Left renal cortex interstitium (tissue), 4 donors: ENCODE data around the gene MAPKAPK2. TPM values are rescaled to one million over a fixed set of nuclear protein-coding genes. Genes with fewer than 3 reads are reported as not detected.

Experiments used
- DNase-seq, 4 donors: peaks; one replicate each; pipeline ENCODE4 v3.0.0-alpha.2; 2013; ENCODE audit warnings: low read depth in 4 of 4, low spot score in 2 of 4, missing footprints in 1 of 4
- polyA plus RNA-seq, 4 donors: library from polyadenylated mRNA; unstranded; fragments of 120-200 nt; gene quantifications; one replicate each; pipeline ENCODE4 v1.2.1, GENCODE V29; 2013; ENCODE audit not compliant: insufficient read length in 4 of 4

The MAPKAPK2 gene
- polyA plus RNA-seq, 4 donors: 72.2 to 80.4 (median 76.6) TPM

DNA sequence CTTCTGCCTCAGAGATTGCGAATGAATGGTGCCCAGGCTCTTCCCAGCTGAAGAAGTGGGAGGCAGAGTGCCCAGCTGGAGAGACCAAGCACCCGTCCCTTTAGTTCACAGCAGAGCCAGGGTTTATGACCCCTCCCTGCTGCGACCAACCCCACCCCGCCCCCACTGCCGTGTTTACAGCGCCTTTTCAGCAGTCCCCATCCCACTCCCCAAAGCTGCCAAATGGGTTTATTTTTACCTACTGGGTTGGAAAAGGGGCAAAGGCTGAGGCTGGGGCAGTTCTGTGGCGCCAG, 25.8 kb upstream of the MAPKAPK2 start:
- DNase-seq: no peak

DNA sequence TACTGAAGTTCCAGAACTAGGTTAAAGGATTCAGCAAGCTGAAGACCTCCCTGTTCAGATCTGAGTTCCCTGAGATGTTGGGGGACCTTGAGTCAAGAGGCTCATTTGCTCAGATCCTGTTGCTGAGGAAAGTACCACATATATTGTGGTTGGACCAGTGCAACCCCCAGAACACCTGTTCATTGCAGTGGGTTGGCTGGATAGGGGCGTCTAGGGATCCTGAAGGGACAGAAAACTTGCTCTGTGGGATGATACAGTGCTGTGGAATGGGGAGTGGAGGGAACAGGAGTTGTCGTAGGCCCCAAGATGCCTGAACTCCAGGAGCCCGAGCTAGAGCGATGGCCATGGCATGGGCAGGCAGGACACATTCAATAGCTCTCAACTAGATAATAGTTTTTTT, 24.6 kb upstream of the MAPKAPK2 start:
- no peak for DNase-seq

DNA sequence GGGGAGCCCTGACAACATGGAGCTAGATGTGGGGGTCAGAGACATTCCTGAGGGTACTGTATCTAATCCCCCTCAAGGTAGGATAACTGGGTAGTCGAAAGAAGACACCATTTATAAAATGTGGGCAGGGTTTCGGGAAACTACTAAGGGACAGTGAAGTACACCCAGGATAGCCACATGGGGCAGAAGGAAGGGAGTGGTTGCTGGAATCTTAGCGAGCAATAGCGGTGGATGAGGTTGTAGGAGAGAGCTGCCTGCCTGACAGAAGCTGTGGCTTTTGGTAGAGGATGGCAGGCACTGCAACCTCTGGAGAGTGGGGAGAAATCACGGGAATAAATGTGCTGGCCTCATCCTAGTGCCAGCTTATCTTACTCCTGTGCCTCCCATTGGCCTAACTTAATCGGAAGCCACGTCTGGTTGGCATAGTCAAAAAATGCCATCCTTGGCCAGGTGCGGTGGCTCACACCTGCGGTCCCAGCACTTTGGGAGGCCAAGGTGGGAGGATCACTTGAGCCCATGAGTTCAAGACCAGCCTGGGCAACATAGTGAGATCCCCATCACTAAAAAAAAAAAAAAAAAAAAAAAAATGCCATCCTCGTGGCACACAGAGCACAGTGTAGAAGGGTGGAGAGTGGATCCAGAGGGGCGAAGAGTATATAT, 23.4 kb upstream of the MAPKAPK2 start:
- DNase-seq: no peak

DNA sequence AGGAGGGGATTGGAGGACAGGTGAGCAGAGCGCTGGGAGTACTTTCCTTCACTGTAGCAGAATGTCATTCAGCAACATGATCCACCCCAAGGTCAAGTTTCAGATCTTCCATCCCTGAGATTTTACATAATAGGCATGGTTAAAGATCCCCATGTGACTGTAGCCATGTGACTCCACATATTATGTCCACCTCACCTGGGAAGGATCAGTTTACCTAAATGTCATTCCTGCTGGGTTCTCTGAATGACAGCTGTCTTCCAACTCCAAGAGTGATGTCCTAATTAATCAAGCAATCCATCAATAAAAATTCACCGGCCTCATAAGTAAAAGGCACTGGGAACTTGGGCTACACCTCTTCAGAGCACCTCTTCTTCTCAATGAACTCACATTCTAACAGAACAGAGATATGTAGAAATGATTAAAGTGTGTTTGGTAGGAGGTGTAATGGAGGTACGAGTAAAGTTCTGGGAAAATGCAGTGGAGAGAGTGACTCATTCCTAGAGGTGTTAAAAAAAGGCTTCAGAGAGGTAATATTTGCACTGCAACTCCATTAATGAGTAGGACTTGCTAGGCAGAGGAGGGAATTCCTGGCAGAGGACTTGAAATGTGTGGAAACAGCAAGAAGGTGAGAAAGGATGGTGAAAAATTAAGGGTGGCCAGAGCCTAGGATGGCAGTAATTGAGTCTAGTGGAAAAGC, 22.2 kb upstream of the MAPKAPK2 start:
- DNase-seq: no peak

DNA sequence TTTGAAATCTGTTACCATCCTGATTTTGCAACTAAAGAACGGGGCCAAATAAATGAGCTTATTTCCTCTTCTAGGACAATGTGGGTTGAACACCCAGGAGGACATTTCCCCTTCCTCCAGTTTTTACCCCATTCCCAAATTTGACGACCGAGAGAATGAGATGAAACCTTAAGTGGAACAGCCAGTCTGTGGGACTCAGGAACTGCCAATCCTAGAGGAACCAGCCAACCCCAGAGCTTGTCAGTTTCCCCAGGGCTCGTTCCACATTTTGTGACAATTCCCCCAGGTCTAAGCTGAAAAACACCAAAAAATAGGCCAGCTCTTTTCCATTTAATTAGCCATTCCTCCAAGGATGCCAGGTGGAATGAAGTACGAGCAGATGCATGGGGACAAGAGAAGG, 21.3 kb upstream of the MAPKAPK2 start:
- no peak for DNase-seq

DNA sequence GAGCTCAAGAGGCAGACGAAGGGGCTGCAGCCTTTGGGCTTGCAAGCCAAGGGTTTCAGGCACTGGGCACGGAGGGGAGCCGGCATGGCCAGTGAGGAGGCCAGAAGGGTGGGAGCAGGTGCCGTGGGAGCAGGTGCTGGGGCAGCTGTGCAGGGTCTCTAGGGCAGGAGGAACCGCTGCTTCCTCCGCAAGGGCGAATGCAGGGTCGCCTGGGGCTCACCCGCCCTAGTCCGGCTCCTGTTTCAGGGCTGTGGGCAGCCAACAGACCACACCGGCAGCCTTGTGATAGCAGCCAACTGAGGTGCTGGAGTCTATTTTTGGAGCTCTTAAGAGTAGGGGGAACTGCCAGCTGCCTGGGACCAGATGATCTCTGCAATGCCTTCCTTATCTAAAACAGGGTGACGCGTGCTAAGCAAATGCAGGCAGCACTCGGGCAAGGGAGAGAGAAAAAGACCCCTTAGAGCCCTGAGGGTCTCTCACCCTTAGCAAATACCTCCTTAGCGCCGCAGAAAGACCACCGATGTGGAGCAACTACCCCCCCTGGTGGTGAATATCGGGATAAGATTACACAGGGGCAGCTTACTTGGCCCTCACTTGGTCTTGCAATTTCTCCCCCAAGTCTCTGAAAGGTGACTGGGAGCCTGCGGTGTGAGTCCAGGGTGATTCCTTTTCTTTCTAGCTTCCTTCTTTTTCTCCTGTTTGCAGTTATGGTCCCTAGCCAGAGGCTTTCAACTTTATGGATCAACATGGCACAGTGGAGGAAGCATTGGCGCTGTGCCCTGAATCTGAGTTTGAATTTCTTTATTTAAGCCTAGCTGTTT, 20.7 kb upstream of the MAPKAPK2 start:
- DNase-seq: no peak

DNA sequence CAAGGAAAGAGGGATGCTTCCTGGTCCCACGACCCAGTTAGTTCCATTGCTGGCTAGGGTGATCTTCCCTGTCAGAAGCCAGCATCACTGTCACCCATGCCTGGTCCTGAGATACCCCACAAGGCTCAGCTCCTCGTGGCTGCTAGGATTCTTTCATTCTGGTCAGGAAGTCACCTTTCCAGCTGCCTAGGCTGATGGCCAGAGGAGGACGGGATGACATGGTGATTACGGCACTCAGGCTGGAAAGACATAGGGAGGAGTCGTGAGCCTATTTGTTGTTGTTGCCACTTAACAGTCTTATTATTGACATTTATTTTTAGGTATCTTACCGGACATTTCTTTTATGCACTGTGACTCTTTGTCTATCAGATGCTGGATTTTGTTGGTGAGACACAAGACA, 20.0 kb upstream of the MAPKAPK2 start:
- no peak for DNase-seq

DNA sequence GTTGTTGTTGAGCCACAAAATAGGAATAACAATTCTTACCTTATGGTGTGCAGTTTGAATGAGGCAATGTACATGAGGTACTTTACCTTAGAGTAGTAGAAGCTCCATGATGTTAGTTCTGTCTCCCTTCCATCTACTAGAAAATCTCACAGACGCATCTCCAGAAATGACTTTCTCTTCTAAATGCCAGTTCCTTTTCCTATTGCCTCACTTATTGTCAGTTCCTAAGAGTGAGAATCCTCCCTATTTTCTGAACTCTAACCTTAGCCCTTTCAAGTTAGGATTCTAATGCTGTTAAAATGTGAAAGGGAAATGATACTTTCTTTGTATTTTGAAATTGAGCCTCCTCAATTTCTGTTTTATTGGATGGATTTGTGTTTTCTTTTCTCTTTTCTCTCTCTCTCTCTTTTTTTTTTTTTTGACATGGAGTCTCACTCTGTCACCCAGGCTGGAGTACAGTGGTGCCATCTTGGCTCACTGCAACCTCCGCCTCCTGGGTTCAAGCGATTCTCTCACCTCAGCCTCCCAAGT, 18.6 kb upstream of the MAPKAPK2 start:
- DNase-seq: no peak

DNA sequence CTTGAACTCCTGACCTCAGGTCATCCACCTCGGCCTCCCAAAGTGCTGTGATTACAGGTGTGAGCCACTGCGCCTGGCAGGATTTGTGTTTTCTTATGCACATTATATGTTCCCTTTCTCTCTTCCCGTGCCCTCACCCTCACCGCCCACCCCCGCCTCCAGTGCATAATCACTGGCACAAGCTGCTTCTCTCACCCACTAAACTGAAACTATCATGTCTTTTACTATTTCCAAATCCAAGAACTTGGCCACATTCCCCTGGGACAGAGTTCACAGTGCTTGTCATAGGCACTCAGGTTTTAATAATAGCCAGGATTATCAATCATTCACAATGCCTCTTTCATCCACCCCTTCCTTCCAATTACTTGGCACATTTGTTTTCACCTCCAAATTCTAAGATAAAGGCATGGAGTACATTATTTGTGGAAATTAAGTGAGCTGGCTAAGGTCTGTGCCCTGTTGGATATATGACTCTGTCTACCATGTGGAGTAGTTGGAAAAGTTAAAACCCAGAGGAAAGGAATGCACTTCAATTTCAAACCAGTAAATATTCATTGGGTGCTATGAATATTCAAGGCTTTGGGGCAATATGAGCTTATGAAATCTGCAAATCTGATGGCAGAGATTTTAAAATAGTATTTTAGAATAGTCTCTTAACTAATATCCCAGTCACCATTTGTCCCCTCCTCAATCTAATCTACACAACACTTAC, 17.6 kb upstream of the MAPKAPK2 start:
- DNase-seq: no peak

DNA sequence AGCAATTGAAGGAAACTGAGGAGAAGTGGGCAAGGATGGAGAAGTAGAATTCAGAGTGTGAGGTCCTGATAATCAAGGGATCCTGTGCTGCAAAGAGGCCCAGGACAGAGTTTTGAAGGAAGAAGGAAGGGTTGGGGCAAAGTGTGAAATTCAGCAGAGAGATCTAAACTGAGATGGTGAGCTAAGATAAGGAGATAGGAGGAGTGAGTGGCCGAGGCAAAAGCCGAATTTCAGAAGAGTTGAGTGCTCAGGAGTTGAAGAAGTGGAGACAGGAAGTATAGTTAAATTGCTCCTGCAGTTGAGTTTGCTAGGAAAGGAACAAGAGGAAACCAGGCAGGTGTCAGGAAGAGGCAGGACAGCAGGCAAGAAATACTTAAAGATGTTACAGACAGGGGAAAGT, 16.4 kb upstream of the MAPKAPK2 start:
- no peak for DNase-seq

DNA sequence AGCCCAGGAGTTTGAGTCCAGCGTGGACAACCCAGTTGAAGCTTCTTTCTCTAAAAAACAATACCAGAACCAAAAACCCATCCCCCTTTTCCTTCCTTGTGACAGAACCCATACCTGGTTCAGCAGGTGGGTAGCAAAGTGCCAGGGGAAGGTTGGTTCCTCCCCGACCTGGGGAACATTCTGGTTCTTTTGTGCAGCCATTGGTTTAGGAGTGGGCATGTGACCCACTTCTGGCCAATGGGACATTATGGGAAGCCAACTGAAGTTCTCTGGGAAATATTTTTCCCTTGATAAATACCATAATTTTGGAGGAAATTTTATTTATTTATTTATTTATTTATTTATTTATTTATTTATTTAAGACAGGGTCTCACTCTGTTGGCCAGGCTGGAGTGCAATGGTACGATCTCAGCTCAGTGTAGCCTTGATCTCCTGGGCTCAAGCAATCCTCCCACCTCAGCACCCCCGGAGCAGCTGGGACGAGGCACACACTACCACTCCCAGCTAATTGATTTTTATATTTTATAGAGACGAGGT, 15.8 kb upstream of the MAPKAPK2 start:
- DNase-seq: no peak

DNA sequence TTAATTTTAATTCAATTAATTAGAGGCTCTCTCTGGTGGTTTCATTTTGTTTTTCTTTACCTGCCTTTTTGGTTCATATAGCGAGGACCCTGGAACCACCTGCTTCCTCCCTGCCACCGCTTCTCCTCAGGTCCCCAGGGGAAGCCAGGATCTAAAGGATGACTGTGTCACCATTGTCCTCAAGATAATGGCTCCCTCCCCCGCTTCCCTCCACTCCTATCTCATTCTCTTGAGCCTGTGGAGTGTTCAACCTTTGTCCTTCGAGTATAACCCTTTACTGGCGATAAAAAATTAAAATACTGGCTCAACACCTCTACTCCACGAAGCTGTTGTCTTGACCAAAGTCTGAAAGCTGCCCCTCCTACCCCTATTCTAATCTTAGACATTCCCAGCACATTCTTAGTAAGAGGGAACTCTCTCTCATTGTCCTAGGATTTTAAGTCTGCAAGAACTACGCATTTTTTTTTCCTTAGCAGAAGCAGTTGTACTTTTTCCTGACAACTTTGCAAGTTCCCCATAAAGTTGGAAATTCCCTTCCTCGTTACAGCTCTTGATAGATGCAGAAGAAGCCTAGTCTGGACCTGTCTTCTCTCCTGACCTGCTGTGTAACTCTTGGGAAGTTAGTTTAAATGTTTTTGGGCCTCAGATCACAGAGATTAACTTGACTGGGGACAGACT, 12.6 kb upstream of the MAPKAPK2 start:
- no peak for DNase-seq

DNA sequence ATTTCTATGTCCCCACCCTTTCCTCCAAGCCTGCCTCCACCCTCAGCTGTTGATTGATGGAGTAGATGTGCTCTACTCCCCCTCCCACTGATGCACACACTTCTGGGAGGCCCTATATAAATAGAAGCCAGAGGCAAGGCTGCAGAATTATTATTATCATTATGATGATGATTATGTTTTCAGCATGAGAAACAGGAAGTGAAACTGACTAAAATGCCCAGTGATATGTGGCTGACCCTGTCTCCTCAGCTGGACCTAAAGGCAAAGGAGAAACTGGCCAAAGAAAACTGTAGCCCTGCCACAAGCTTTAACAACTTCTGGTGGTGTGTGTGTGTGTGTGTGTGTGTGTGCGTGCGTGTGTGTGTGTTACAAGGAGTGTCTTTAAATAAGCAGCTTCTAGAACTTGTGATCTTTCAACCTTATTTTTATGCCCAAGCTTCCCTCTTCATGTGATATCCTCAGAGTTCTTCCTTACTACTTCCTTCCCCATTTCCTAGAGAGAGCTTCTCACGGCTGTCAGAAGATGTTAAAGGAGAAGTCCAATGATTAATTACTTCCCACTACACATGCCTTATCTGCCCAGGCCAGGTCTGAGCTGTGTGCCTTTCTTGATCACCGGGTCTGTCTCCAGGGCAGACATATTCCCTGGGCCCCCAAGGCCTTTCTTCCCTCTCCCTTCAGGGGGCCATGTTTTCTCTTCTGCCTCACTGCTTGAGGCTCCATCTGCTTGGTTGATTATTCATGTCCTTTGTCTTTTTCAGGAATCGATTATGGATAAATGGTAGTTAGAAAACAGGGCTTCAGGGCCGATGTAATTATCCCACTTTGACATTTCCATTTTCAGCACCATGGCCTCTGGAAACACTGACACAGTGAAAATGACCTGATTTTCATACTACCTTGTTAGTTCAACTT, 11.6 kb upstream of the MAPKAPK2 start:
- DNase-seq: no peak

DNA sequence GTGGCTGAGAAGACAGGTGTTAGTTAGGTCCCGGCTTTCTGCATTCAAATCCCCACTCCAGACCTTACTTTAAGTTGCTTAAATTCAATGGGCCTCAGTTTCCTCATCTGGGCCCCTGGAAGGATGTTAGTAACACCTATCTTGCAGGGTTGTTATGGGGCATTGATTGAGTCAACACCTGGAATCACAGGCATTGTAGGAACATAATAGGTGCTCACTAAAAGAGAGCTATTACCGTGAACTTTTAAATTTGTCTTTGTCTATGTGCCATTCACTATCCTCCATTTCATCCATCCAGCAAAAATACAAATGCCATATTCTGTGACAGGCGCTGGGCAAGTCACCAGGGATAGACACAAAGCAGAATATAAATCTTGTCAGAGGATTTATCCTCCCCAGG, 10.5 kb upstream of the MAPKAPK2 start:
- no peak for DNase-seq

DNA sequence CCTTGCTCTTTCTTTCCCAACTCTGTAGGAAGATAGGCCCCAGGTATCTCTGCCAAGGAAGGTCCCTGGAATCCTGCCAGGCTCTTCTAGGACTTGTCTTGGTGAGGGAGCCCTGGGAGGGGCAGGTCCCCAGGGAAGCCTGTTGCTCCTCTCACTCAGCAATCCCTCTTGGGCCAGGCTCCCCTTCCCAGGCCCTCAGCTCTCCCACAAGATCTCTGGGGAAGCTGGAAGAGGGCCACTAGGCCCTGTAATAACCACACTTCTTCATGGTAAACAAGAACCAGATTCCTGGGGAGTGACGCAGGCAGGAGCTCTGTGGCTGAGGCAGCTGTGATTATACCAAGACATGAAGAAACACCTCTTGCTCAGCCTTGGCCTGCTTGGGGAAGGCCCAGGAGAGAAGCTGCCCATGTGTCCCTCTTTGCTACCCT, 9.9 kb upstream of the MAPKAPK2 start:
- DNase-seq: no peak

DNA sequence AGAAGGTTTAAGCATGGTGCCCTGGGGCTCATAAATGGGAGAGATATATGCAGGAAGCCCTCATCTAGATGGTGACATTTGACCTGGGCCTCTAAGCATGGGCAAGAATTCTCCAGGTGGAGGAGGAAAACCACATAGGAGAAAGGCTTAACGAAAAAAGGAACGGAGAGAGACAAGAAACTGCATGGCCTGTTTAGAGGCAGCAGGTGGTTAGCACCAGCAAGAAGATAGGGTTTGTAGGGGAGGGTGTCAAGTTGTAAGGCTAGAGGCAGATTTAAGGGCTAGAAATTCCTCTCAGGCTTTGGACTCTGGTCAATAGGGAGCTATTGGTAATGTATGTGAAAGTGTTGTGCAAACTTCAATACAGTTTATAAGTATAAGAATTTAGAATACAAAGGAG, 8.2 kb upstream of the MAPKAPK2 start:
- DNase-seq: no peak

DNA sequence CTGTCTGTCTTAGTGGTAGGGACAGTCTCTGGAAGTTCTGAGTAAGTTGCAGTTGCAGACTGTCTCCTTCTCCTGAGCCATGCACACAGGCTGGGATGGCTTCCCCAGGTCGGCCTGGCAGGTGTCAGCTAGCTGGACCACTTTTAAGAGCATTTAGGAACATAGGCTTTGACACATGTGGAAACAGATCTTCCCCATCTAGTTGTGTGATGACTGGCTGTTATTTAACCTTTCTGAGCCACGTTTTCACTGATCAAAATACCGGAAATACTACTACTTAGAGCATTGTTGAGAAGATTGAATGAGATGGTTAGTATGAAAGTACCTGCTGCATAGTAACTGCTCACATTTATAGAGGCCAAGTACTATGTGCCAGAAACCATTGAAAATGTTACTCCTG, 6.2 kb upstream of the MAPKAPK2 start:
- no peak for DNase-seq

DNA sequence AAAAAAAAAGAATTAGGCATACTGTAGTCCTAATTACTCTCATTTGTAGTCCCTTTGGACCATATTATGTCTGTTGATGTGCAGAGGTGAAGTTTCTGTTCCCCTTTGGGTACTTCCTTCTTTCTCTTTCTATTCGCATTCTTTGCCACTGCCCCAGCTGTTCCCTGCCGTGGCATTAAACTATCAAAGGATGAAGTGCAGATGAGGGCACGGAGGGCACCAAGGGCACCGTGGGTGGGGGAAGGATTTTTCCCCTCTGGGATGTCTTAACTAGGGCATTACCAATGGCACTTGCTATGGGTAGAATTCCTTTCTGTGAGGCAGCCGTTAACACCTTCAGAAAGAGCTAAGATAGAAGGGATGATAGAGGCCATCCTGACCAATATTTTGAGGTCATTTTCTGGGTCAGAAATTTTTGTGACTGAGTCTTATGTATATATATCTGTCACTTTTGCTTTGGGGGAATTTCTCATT, 4.9 kb upstream of the MAPKAPK2 start:
- no peak for DNase-seq

DNA sequence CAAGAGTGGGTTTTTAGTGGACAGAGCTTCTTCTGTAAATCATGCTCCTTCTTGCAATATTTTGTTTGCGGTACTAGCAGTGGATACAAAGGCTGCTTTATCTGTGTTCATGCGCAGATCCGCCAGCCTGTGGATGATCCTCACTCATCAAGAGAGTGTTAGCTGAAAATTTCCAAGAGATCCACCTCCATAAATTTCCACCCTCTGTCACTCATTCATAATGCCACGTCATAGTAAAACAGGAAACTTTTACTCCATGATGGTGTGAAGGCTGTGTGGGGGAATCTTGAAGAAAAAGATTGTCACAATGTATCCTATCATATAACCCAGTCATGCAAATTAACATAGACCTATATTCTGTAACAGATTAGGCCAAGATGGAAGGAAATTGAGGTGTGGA, 4.4 kb upstream of the MAPKAPK2 start:
- no peak for DNase-seq
